Measurements from ENCODE around the gene JAZF1.
"Not testable (repeated sequence)": the region's sequence is repeated elsewhere in the genome, so short reads cannot be mapped to it uniquely, and the experiment has no call there.

The JAZF1 gene

DNA sequence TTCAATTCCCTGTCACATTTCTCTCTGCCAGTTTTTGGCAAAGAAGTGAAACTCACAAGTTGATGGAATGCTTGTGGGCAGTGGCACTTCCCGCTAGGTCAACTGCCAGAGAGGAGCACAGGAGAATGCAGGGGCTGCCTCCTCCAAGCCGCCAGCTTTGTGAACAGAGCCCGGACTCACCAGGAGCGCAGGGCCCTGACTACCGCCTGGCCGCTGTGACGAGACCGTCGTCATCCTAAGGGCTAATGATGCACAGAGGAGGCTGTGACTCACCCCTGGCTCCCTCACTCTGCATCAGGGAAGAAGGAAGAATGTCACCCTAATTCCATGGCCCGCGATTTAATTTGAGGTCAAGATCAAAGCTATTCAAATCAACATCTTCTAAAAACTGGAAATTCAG, 316.7 kb downstream of the JAZF1 start:
- TF ChIP-seq, protein P1, sequence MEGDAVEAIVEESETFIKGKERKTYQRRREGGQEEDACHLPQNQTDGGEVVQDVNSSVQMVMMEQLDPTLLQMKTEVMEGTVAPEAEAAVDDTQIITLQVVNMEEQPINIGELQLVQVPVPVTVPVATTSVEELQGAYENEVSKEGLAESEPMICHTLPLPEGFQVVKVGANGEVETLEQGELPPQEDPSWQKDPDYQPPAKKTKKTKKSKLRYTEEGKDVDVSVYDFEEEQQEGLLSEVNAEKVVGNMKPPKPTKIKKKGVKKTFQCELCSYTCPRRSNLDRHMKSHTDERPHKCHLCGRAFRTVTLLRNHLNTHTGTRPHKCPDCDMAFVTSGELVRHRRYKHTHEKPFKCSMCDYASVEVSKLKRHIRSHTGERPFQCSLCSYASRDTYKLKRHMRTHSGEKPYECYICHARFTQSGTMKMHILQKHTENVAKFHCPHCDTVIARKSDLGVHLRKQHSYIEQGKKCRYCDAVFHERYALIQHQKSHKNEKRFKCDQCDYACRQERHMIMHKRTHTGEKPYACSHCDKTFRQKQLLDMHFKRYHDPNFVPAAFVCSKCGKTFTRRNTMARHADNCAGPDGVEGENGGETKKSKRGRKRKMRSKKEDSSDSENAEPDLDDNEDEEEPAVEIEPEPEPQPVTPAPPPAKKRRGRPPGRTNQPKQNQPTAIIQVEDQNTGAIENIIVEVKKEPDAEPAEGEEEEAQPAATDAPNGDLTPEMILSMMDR (IDR thresholded peaks at IDR 0.05; ENCODE audit: low read depth, low read length): no peak
- DNase-seq (ENCODE audit: low read depth, low spot score): peak; percentile 88
- no peak overlapping the region for H3K4me3 ChIP-seq (ENCODE audit: low read depth, low read length)
- in situ Hi-C loops (cut with HindIII; ENCODE audit: low sequenced_read_pairs): no loop called here

DNA sequence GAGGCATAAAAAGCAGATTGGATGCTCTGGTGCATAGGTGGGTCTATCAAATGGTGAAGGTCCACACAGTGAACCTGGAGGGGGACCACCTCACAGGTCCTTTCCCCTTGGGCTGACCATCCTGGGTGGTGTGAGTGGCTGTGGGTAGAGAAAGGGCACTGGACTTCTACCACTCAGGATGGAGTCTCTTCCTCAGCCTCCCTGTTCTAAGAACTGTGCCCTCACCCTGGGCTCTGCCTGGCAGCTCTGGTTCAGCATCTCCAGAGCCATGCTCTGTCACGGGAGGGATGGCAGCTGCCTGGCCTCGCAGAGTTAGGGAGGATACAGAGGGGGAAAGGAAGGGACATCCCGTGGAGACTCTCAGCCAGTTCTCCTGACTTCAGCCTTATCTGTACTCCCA, 318.8 kb downstream of the JAZF1 start:
- no peak overlapping the region for H3K4me3 ChIP-seq (ENCODE audit: low read depth, low read length)
- in situ Hi-C loops (cut with HindIII; ENCODE audit: low sequenced_read_pairs): no loop called here
- TF ChIP-seq, protein P1 (IDR thresholded peaks at IDR 0.05; ENCODE audit: low read depth, low read length): no peak
- no peak for DNase-seq (ENCODE audit: low read depth, low spot score)

DNA sequence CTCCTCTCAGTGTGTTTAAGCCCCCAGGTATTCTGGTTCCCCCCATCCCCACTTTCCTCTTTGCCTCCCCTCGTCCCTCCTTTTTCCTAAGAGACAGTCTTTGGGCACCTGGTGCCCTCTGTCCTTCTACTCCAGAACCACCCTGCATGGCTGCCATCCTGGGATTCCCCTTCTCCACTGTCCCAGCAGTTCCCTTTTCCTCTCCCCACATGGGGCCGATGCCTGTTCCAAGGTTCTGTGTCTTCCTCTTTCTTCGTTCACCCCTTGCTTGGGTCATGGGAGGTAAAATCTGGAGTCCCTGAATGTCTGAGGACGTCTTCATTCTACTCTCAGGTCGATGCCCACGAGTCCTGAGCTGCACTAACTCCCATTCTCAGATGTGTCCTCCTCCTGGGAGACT, 319.8 kb downstream of the JAZF1 start:
- DNase-seq (ENCODE audit: low read depth, low spot score): no peak
- no peak overlapping the region for H3K4me3 ChIP-seq (ENCODE audit: low read depth, low read length)
- in situ Hi-C loops (cut with HindIII; ENCODE audit: low sequenced_read_pairs): no loop called here
- TF ChIP-seq, protein P1 (IDR thresholded peaks at IDR 0.05; ENCODE audit: low read depth, low read length): no peak

DNA sequence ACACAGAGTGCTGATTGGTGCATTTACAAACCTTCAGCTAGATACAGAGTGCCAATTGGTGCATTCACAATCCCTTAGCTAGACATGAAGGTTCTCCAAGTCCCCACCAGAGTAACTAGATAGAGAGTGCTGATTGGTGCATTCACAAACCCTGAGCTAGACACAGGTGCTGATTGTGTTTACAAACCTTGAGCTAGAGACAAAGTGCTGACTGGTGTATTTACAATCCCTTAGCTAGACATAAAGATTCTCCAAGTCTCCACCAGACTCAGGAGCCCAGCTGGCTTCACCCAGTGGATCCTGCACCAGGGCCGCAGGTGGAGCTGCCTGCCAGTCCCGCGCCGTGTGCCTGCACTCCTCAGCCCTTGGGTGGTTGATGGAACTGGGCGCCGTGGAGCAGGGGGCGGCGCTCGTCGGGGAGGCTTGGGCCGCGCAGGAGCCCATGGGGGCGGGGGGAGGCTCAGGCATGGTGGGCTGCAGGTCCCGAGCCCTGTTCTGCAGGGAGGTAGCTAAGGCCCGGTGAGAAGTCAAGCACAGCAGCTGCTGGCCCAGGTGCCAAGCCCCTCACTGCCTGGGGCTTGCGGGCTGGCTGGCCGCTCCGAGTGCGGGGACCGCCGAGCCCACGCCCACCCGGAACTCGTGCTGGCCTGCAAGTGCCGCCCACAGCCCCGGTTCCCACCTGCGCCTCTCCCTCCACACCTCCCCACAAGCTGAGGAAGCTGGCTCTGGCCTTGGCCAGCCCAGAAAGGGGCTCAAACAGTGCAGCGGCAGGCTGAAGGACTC, 323.7 kb downstream of the JAZF1 start:
- DNase-seq (ENCODE audit: low read depth, low spot score); in situ Hi-C loops (cut with HindIII; ENCODE audit: low sequenced_read_pairs); H3K4me3 ChIP-seq (ENCODE audit: low read depth, low read length): not testable (repeated sequence)

DNA sequence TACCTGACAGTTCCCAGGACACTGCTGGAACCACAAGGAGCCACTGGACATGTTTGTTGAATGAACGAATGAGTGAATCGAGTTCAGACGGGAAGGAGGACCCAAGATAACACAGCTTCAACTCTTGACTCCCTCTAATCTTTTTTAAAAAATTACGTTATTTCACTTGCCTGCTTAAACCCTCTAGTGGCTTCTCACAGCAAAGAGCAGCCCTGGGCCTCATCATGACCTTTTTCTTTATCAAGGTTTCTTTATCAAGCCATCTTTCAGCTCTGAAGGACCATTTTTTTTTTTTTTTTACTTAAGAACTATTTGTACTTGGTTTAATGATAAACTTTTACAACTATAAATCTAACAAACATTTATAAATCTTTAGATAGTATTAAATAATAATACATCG, 330.1 kb downstream of the JAZF1 start:
- TF ChIP-seq, protein P1 (IDR thresholded peaks at IDR 0.05; ENCODE audit: low read depth, low read length): no peak
- in situ Hi-C loops (cut with HindIII; ENCODE audit: low sequenced_read_pairs): no loop called here
- no peak for DNase-seq (ENCODE audit: low read depth, low spot score)
- H3K4me3 ChIP-seq (ENCODE audit: low read depth, low read length): no peak overlapping the region

DNA sequence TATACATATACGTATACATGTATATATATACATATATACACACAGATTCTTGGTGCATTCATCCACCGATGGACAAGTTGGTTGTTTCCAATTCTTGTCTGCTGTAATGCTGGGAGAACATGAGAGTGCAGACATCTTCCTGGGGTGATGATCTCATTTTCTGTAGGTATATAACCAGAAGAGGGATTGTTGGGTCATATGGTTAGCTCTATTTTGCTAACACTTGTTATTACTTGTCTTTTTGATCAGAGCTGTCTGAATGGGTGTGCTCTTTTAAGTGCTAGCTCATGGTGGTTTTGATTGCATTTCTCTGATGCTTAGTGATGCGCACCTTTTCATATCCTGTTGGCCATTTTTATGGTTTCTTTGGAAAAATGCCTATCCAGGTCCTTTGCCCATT, 334.2 kb downstream of the JAZF1 start:
- no peak overlapping the region for H3K4me3 ChIP-seq (ENCODE audit: low read depth, low read length)
- DNase-seq (ENCODE audit: low read depth, low spot score): no peak
- TF ChIP-seq, protein P1 (IDR thresholded peaks at IDR 0.05; ENCODE audit: low read depth, low read length): no peak
- in situ Hi-C loops (cut with HindIII; ENCODE audit: low sequenced_read_pairs): no loop called here

DNA sequence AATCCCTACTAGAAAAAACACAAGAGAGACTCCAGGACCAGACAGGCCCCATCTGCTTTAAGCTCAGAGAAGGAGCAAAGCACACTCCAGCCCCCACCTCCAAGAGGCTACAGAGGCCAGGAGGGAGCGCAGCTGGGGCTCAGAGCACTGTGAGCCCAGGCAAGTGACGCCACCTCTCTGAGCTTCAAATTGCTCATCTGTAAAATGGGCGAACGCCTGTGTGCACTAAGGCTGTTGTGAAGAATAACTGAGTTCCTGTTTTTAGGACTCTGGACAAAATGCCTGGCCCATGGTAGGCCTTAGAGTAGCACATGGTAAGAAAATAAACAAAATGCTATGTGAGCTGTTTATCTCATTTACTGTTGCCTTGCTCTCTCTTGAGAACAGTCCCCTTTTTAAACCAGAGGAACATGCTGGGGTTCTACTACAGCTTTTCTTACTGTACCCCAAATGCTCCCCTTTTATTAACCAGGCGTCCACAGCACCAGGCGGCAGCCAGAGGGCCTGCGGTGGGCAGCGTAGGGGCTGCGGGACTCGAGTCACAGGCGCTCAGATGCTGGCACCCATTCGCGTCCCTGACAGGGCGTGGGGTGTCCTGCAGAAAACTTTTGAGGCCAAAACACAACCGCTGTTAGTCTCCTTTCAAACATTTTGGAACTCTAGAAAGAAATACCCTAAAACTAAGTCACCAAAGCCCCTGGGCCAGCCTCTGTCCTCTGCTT, 336.9 kb downstream of the JAZF1 start:
- no peak overlapping the region for H3K4me3 ChIP-seq (ENCODE audit: low read depth, low read length)
- TF ChIP-seq, protein P1 (IDR thresholded peaks at IDR 0.05; ENCODE audit: low read depth, low read length): no peak
- no peak for DNase-seq (ENCODE audit: low read depth, low spot score)
- in situ Hi-C loops (cut with HindIII; ENCODE audit: low sequenced_read_pairs): no loop called here
